HG02973 (cell line): ENCODE data around the gene AMDHD1.
"Not testable (repeated sequence)": the region's sequence is repeated elsewhere in the genome, so short reads cannot be mapped to it uniquely, and the experiment has no call there.

Experiments
- ATAC-seq: cut with Tn5 transposase; IDR thresholded peaks from one replicate; pipeline ENCODE4 v1.9.1; 2021; ENCODE audit warnings: moderate library complexity; ENCODE audit not compliant: unreplicated experiment

AMDHD1 gene

DNA sequence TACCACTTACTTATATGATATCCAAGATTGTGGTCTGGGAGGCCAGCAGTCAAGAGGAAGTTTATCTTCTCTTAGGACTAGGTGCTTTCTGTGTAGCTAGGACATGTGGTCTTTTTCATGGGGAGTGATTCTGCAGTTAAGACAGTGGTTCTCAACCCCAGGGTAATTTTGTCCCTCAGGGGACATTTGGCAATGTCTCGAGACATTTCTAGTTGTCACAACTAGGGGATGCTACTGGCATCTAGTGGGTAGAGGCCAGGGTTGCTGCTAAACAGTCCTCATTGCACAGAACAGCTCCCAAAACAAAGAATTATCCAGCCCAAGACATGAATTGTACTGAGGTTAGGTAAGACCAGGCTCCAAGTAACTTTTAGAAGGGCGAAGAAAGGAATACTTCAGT is 20.0 kb downstream of the AMDHD1 start:
- ATAC-seq, result no peak

DNA sequence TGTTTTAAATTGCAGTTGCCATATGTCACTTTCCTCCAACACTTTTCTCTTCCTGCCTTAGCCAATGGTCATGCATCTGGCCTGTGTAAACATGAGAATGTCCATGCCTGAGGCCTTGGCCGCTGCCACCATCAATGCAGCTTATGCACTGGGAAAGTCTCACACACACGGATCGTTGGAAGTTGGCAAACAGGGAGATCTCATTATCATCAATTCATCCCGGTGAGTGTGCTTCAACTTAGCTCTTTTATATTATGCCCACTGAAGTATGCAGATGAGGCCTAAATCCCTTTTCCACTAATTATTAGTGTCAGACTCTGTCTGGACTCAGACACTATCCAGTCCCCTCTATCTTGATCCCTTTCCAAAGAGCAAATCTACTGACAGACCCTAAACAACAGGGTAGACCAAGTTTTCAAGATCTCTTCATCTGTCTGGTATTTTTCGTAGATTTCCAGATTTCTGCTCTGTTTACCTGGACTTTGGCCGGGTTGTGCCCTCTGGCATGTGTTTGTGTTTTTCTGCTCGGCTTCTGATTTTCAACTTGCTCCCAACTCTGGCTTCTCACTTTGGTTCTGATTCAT is 23.2 kb downstream of the AMDHD1 start:
- no peak for ATAC-seq

DNA sequence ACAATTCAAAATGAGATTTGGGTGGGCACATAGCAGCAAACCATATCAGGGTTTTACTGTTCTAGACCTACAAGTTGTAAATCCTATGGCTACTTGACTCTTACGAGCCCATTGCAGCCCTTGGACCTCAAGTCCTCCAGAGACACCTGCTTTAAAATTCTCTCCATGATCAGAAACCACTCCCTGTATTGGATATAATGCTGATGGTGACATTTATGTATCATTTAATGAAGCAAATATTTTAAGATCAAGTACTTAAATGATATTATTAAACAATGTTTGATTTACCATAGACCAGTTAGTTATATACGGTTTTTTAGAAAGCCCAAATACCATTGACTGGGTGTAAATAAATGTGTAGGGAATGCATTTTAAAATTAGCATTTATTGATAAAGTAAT is 24.2 kb downstream of the AMDHD1 start:
- no peak for ATAC-seq

DNA sequence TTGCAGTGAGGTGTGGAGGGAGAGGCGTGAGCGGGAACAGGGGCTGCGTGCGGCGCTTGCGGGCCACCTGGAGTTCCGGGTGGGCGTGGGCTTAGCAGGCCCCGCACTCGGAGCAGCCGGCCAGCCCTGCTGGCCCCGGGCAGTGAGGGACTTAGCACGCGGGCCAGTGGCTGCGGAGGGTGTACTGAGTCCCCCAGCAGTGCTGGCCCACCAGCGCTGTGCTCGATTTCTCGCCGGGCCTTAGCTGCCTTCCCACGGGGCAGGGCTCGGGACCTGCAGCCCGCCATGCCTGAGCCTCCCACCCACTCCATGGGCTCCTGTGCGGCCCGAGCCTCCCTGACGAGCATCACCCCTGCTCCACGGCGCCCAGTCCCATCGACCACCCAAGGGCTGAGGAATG is 26.0 kb downstream of the AMDHD1 start:
- ATAC-seq, result not testable (repeated sequence)

DNA sequence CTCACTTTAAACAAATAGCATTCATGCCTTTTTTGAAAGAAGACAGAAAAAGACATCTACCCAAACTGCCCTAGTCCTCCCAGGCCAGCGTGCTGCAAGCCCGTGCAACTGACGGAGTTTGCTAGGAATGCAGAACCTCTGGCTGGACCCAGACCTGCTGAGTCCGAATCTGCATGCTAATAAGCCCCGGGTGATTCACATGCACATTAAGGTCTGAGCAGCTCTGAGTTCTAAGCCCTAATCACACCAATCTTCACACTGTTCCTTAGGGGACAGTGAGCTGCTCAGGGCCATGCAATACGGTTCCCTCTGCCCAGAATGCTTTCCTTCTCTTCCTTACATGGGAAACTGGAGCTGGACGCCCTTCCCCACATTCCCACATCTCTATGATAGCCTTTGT is 27.8 kb downstream of the AMDHD1 start:
- no peak for ATAC-seq

DNA sequence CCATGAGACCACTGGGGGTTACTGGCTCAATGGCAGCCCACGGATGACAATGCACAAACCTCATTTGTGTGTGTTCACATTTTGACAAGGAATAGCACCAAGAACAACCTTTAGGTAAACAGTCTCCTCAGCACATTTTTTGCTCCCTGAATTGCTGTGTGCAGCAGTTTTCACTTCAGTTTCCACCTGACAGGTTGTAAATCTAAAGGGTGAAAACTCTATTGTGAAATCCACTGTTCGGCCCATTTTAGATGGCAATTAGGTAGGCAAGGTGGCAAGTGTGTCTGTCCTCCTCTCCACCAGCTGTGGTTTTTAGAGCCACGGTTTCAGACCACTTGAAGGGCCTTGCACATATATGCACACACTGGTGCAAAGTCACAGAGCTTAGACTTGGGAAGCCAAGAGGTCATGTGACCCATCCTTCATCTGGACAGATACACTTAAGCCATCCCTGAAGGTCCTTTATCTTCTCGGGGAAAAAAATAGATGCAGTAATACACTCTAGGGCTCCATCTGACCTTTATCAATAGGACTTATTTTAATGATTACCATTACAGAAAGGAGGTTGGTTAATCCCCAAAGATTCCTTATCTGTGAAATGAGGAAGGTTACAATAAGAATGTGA is 29.8 kb downstream of the AMDHD1 start:
- ATAC-seq, result no peak

DNA sequence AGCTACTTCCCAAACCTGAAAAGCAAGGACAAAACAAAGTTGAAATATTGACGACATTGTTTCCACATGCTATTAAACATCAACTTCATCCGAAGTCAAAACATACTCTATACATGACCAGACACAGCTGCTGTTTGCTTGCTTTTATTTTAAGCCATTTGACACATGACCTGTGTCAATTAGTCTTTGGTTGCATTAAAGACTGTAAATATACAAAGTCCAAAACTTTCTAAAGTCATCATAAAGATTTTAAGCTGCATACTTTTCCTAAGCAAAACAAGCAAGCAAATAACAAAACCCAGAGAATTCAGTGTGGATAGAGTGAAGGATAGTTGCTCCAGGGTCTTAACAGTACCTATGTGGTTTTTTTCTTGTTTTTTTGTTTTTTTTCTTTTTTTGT is 31.2 kb downstream of the AMDHD1 start:
- no peak for ATAC-seq

DNA sequence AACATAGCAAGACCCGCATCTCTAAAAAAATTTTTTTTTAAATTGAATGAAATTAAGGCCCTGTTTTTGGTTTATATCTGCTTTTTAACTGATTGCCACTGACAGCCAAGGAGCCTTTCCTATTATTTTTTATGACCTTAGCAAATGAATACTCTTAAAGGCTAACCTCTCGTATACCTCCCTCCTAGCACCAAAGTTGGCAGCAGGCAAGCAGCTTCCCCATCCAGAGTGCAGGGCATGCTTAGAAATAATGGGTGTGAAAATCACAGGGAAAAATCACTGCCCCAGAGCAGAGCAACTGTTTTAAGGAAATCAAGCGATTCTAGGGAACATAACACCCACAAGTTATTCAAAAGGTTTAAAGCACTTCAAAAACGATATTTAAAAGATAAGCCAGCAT is 32.4 kb downstream of the AMDHD1 start:
- ATAC-seq, result no peak

DNA sequence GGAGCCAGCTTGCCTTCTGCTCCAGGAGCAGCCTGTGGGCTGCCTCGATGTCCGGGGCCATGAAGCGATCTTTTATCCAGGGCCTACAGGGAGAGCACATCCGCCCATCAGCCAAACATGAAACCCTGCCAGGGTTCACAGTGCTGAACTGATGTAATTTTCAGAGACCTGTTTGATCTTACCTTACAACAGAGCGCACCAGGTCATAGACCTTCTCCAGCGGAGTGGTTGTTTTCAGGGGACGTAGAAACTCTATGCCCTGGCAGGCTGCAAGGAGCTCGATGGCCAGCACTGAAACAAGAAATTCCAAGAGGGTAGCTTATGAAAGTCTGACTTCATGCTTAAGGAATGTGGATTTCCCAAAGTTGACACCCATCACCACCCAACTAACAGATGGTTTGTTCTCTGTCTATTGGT is 33.3 kb downstream of the AMDHD1 start:
- ATAC-seq, result no peak

DNA sequence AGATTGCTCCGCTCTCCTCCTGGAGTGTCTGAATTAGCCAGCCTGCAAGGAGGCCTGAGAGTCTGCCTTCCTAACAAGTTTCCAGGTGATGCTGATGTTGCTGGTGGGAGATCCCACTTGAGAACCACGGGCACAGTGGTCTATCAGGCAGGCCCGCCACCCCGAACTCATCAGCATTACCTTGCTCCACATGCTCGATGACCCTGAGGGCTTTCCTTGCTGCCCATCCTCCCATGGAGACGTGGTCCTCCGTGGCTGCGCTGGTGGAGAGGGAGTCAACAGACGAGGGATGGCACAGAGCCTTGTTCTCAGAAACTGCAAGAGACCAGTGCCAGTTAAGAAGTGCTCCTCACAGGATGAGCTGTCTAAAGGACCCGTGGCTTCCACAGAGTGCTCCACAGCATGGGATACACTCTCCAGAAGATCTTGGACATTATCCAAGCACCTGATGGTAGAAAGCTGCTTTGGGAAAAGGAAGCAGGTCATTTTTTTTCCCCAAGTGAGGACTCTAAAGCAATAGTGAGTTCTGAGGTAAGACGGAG is 34.7 kb downstream of the AMDHD1 start:
- no peak for ATAC-seq

DNA sequence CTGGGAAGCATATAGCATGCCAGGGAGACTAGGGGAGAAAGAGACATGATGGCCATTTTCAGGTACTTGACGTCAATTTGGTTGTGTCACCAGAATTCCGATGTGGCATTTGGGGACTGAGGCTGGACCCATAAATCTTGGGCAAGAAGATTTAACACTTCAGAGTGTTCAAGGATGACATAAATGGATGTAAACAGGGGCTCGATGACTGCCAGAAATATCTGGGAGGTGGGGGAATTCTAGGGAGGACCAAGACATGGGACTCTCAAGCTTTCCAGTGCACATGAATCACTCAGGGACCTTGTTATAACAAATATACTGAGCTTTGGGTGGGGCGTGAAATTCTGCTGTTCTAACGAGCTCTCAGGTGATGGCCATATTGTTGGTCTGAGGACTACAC is 35.2 kb downstream of the AMDHD1 start:
- no peak for ATAC-seq

DNA sequence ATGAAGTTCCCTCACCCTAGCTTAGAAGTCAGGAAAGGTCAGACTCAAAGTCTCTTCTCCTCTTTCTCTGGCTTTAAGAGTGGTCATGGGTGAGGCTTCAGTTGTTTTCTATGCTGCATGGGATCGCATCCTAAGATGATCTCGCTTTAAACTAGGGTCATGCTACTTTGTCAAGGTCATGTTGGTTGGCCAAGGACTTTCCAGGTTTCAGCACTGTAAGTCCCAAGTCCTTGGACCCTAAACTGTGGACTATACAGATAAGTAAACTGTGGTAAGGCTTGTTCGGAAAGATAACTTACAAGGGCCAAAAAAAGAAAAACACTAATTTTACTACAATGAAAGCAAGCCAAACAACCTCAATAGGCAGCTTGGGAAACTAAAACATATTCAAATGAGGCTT is 35.6 kb downstream of the AMDHD1 start:
- ATAC-seq, result no peak

DNA sequence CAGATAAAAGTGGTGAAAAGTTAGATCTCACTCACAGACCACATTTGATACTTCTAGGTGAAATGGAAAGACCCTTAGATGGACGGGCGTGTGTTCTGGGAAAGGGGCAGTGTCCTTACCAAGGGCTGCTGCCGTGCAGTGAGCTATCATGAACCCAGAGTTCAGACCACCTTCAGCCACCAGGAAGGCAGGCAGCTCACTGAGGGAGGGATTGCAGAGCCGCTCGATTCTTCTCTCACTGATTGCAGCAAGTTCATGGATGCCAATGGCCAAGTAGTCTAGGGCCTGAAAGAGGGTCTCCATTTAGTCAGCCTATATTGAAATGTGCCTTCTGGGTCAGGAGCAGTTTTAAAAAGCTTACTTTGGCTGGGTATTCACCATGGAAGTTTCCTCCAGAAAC is 37.3 kb downstream of the AMDHD1 start:
- no peak for ATAC-seq

DNA sequence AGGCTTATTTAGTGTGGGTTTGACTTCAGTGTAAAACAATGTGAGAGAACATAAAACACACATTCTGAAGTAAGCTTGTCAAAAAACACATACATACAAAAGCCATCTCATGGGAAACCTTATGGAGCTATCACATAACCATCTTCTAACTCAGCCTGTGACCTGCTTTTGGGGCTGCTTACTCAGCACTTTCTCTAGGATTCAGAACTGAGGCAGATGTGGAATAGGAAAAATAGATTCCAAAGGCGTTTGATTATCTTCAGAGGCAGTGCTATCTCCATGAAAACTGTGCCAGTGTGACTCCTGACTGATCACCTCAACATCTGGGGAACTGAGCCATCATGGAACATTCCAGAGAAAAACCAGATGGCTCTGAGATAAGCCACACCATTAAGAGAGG is 39.5 kb downstream of the AMDHD1 start:
- ATAC-seq, result no peak

DNA sequence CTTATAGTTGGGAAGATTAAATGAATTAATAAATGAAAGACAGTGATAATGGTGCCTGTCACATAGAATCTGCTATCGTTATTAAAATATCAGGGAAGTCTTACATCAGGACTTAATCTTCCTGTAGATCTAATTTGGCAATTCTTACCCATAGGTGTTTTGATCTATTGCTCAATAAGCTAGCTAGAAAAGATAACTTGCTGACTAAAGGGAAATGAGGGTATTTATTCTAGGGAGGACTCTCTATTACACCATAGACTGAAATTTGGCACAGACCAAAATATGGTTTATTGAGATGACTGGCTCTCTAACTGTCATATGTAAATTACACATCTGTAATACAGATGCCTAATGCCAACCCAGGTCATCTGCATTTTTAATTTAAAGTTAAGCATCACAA is 41.6 kb downstream of the AMDHD1 start:
- ATAC-seq, result no peak

DNA sequence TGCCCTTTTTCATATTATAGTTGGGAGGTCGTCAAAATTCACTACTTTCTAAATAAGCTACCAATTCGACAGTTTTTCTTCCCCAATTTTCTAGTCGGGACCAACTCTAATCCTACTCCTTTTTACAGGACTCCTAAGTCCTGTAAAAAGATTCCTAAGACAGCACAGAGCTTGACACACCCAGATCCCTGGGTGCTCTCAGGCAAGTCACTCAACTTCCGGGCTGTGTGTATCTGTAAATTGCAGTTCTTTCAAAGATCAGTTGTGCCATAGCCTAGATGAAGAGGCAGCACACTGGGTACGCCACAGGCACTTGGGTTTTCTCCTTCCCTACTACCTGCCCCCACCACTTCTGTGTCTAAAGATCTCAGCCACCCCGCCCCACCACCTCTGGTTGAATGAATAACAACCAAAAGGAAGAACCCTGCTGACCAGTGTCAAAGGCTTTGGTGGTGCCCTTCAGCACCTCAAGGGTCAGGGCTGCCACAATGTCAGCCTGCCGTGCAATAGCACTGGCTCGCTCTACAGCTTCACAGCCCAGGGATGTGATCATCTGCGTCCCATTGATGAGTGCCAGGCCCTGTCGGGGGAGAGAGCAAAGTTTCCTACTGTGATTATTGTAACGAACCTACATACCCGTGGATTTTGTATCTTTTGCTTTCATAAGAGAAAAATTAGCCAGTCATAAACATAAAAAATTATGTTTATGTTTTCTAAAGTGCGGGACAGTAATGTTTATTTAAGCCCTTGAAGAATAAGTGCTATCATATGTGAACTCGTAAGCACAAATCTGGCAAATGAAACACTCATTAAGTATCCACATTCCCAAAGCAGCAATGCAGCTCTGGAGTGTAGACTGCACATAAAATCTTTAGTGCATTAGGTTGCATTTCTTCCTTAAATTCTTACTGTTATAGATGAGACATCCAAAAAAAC is 43.8 kb downstream of the AMDHD1 start:
- no peak for ATAC-seq

DNA sequence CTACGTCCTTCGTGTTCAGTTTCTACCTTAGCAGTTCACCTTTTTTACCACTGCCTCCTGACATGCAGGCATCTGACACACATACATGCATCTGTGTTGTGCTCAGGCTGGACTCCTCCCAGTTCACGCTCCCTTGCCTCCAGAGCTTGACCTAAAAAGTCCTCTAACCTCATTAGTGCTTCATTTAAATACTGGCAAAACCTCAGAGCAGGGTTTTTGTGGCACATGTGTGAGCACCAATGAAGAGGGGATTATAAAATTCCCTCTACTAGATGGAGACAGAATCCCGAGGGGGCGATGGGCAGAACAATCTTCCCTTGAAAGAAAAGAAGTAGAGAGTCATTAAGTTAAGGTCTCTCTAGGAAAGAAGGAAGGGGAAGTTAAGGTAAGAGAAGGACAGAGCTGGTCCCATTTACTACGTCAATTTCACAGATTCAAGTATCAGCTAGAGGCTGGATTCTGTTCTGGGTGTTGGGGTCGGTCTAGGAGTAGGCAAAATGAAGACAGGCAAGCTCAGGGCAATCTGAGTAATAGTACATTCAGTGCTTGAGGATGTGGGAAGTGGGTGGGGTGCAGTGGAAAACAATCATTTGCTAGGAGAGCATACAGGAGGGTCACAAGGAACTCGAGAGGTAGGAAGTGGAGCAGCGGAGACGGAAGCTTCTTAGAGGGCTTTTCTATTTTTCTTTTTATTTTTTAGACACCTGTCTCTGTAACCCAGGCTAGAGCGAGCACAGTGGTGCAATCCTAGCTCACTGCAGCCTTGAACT is 45.6 kb downstream of the AMDHD1 start:
- ATAC-seq, result no peak

DNA sequence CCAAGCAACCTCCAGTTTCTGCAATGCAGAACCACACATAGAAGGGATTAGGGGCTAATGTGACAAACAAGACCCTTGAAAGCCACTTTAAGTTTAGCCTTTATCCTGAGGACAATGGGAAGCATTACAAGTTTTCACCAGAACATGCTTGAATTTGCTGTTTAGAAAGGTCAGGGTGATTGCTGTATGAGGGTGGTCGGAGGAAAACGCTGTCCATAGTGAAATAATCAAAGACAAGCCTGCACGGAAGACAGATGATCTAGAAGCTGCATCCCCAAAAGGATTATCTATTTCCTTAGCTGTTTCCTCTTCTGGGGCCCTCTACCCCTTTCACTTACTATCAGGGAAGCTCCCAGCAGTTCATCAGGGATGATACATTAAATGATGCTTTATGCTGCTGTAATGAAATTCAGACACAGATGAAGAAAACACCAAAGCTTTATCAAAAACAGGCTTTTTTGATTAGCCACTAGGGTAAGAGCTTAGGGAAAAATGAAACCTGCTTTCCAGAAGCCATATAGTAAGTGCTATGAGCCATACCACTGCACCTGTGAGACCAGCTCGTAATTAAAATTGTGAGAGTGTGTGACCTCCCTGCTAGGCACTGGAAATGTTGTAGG is 46.5 kb downstream of the AMDHD1 start:
- no peak for ATAC-seq

DNA sequence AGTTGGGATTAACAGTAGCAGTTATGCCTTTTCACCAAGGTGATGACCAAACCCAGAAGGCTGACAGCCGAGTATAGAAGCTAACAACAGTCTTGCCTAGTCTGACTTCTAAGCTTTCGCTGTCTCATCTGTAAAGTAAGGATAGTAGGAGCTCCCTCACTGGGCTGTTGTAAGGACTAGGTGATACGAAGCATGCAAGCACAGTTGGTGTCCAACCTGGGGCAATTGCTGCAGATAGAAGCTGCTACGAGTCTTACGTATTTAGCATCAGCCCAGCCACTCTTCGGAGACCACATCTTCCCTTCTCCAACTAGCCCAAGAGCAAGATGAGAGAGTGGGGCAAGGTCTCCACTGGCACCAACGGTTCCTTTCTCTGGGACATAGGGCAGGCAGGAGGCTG is 47.0 kb downstream of the AMDHD1 start:
- ATAC-seq, result no peak

DNA sequence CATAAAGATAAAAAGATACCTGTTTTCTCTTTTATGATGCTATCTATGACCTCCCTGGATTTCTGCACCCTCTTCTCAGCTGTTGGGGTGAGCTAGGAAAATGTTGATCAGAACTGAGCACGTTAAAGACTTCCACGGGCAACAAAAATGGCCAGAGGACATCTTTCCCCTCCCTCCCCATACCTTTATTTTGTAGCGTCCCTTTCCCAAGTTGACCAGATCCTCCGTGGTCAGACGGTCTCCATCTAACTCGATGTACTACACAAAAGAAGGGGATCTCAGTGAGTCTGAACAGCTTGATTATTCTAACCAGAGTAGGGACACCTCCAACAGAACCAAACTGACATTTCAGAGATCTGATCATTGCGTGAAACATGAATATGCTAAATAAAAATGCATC is 50.8 kb downstream of the AMDHD1 start:
- ATAC-seq, result no peak

DNA sequence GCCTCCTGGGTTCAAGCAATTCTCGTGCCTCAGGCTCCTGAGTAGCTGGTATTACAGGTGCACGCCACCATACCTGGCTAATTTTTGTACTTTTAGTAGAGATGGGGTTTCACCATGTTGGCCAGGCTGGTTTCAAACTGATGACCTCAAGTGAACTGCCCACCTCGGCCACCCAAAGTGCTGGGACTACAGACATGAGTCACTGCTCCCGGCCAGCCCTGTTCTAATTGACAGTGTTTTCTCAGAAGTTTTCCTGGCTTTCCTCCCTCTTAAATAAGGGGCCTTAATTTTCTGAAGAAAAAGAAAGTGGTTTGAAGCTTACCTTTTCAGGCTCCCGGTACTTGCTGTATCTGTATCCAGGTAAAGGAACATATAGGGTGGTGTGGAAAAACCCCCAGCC is 51.3 kb downstream of the AMDHD1 start:
- ATAC-seq, result no peak
